ENCODE results near the gene RNF148. TPM values are rescaled to one million over a fixed set of nuclear protein-coding genes. Genes with fewer than 3 reads are reported as not detected.

The RNF148 gene
- polyA plus RNA-seq = under 1 TPM in 1 of 2 donors, not detected in 1; 0.06 TPM

GRCh38 chr7:122702872-122703510 is at the start of gene RNF148:
Gene RNF148, minus strand, starts transcription at chr7:122702922. Its CDS starts 172 bp downstream, at chr7:122702750.
- H3K27me3 ChIP-seq (ENCODE audit: control insufficient read depth in 1 of 2, insufficient read depth in 2 of 2, low read length in 2 of 2) = no peaks in the 10 kb centered on the region
- H3K27ac ChIP-seq (ENCODE audit: low read depth in 2 of 2, low read length in 1 of 2) = no peak within 1 kb of the TSS
- no peaks in the 10 kb centered on the region for H3K9me3 ChIP-seq (ENCODE audit: control insufficient read depth in 2 of 2, insufficient read depth in 1 of 2, low read depth in 1 of 2, low read length in 1 of 2)
- WGBS, 2 donors = 71 to 73% methylated on average over 1 of the region's 1 CpG
- no peaks in the 10 kb centered on the region for H3K36me3 ChIP-seq (ENCODE audit: control insufficient read depth in 2 of 2, insufficient read depth in 2 of 2, low read length in 1 of 2)
- no peaks in the 10 kb centered on the region for H3K4me1 ChIP-seq (ENCODE audit: control insufficient read depth in 2 of 2, insufficient read depth in 2 of 2, low read length in 1 of 2)
- H3K4me3 ChIP-seq (ENCODE audit: low read depth in 1 of 2, low read length in 2 of 2) = no peak within 1 kb of the TSS

GRCh38 chr7:122750389-122750788 is 47.7 kb upstream of the RNF148 start:
- no peak overlapping the region for H3K4me3 ChIP-seq (ENCODE audit: low read depth in 1 of 2, low read length in 2 of 2)
- WGBS, 2 donors = 89 to 93% methylated on average over 2 of the region's 2 CpGs
- H3K36me3 ChIP-seq (ENCODE audit: control insufficient read depth in 2 of 2, insufficient read depth in 2 of 2, low read length in 1 of 2) = no peaks in the 10 kb centered on the region
- no peaks in the 10 kb centered on the region for H3K27me3 ChIP-seq (ENCODE audit: control insufficient read depth in 1 of 2, insufficient read depth in 2 of 2, low read length in 2 of 2)
- no peaks in the 10 kb centered on the region for H3K4me1 ChIP-seq (ENCODE audit: control insufficient read depth in 2 of 2, insufficient read depth in 2 of 2, low read length in 1 of 2)
- no peaks in the 10 kb centered on the region for H3K9me3 ChIP-seq (ENCODE audit: control insufficient read depth in 2 of 2, insufficient read depth in 1 of 2, low read depth in 1 of 2, low read length in 1 of 2)
- H3K27ac ChIP-seq (ENCODE audit: low read depth in 2 of 2, low read length in 1 of 2) = no peak overlapping the region

GRCh38 chr7:122748195-122748594 is 45.5 kb upstream of the RNF148 start:
- WGBS, 2 donors = 86 to 92% methylated on average over 2 of the region's 2 CpGs
- no peak overlapping the region for H3K4me3 ChIP-seq (ENCODE audit: low read depth in 1 of 2, low read length in 2 of 2)

GRCh38 chr7:122746948-122747347 is 44.2 kb upstream of the RNF148 start:
- Histone ChIP-seq H3K36me3 (ENCODE audit: control insufficient read depth in 2 of 2, insufficient read depth in 2 of 2, low read length in 1 of 2) (no peaks in the 10 kb centered on the region), H3K9me3 (ENCODE audit: control insufficient read depth in 2 of 2, insufficient read depth in 1 of 2, low read depth in 1 of 2, low read length in 1 of 2) (no peaks in the 10 kb centered on the region), H3K27ac (ENCODE audit: low read depth in 2 of 2, low read length in 1 of 2) (no peak overlapping the region), H3K4me3 (ENCODE audit: low read depth in 1 of 2, low read length in 2 of 2) (no peak overlapping the region), H3K4me1 (ENCODE audit: control insufficient read depth in 2 of 2, insufficient read depth in 2 of 2, low read length in 1 of 2) (no peaks in the 10 kb centered on the region), H3K27me3 (ENCODE audit: control insufficient read depth in 1 of 2, insufficient read depth in 2 of 2, low read length in 2 of 2) (no peaks in the 10 kb centered on the region)
- WGBS, 2 donors = 73 to 84% methylated on average over 2 of the region's 2 CpGs

More at GRCh38 chr7:122748195-122748594, 45.5 kb upstream of the RNF148 start:
- H3K4me1 ChIP-seq (ENCODE audit: control insufficient read depth in 2 of 2, insufficient read depth in 2 of 2, low read length in 1 of 2) = no peaks in the 10 kb centered on the region
- H3K27ac ChIP-seq (ENCODE audit: low read depth in 2 of 2, low read length in 1 of 2) = no peak overlapping the region
- H3K27me3 ChIP-seq (ENCODE audit: control insufficient read depth in 1 of 2, insufficient read depth in 2 of 2, low read length in 2 of 2) = no peaks in the 10 kb centered on the region
- no peaks in the 10 kb centered on the region for H3K36me3 ChIP-seq (ENCODE audit: control insufficient read depth in 2 of 2, insufficient read depth in 2 of 2, low read length in 1 of 2)
- no peaks in the 10 kb centered on the region for H3K9me3 ChIP-seq (ENCODE audit: control insufficient read depth in 2 of 2, insufficient read depth in 1 of 2, low read depth in 1 of 2, low read length in 1 of 2)

GRCh38 chr7:122743211-122743610 is 40.5 kb upstream of the RNF148 start:
- Histone ChIP-seq H3K36me3 (ENCODE audit: control insufficient read depth in 2 of 2, insufficient read depth in 2 of 2, low read length in 1 of 2) (no peaks in the 10 kb centered on the region), H3K27ac (ENCODE audit: low read depth in 2 of 2, low read length in 1 of 2) (no peak overlapping the region), H3K27me3 (ENCODE audit: control insufficient read depth in 1 of 2, insufficient read depth in 2 of 2, low read length in 2 of 2) (no peaks in the 10 kb centered on the region), H3K4me1 (ENCODE audit: control insufficient read depth in 2 of 2, insufficient read depth in 2 of 2, low read length in 1 of 2) (no peaks in the 10 kb centered on the region), H3K9me3 (ENCODE audit: control insufficient read depth in 2 of 2, insufficient read depth in 1 of 2, low read depth in 1 of 2, low read length in 1 of 2) (no peaks in the 10 kb centered on the region), H3K4me3 (ENCODE audit: low read depth in 1 of 2, low read length in 2 of 2) (no peak overlapping the region)

GRCh38 chr7:122738947-122739346 is 36.2 kb upstream of the RNF148 start:
- 65 to 69% methylated on average over 2 of the region's 2 CpGs for WGBS, 2 donors
- no peaks in the 10 kb centered on the region for H3K27me3 ChIP-seq (ENCODE audit: control insufficient read depth in 1 of 2, insufficient read depth in 2 of 2, low read length in 2 of 2)
- H3K9me3 ChIP-seq (ENCODE audit: control insufficient read depth in 2 of 2, insufficient read depth in 1 of 2, low read depth in 1 of 2, low read length in 1 of 2) = no peaks in the 10 kb centered on the region
- H3K4me1 ChIP-seq (ENCODE audit: control insufficient read depth in 2 of 2, insufficient read depth in 2 of 2, low read length in 1 of 2) = no peaks in the 10 kb centered on the region
- no peak overlapping the region for H3K4me3 ChIP-seq (ENCODE audit: low read depth in 1 of 2, low read length in 2 of 2)
- H3K36me3 ChIP-seq (ENCODE audit: control insufficient read depth in 2 of 2, insufficient read depth in 2 of 2, low read length in 1 of 2) = no peaks in the 10 kb centered on the region
- no peak overlapping the region for H3K27ac ChIP-seq (ENCODE audit: low read depth in 2 of 2, low read length in 1 of 2)

GRCh38 chr7:122736183-122736582 is 33.5 kb upstream of the RNF148 start:
- H3K36me3 ChIP-seq (ENCODE audit: control insufficient read depth in 2 of 2, insufficient read depth in 2 of 2, low read length in 1 of 2) = no peaks in the 10 kb centered on the region
- WGBS, 2 donors = 91 to 94% methylated on average over 1 of the region's 1 CpG

GRCh38 chr7:122727759-122728158 is 25.0 kb upstream of the RNF148 start:
- Histone ChIP-seq H3K9me3 (ENCODE audit: control insufficient read depth in 2 of 2, insufficient read depth in 1 of 2, low read depth in 1 of 2, low read length in 1 of 2) (no peaks in the 10 kb centered on the region), H3K27me3 (ENCODE audit: control insufficient read depth in 1 of 2, insufficient read depth in 2 of 2, low read length in 2 of 2) (no peaks in the 10 kb centered on the region), H3K27ac (ENCODE audit: low read depth in 2 of 2, low read length in 1 of 2) (no peak overlapping the region), H3K4me1 (ENCODE audit: control insufficient read depth in 2 of 2, insufficient read depth in 2 of 2, low read length in 1 of 2) (no peaks in the 10 kb centered on the region), H3K4me3 (ENCODE audit: low read depth in 1 of 2, low read length in 2 of 2) (no peak overlapping the region), H3K36me3 (ENCODE audit: control insufficient read depth in 2 of 2, insufficient read depth in 2 of 2, low read length in 1 of 2) (no peaks in the 10 kb centered on the region)
- WGBS, 2 donors = 78 to 79% methylated on average over 1 of the region's 1 CpG

More at GRCh38 chr7:122736183-122736582, 33.5 kb upstream of the RNF148 start:
- no peak overlapping the region for H3K27ac ChIP-seq (ENCODE audit: low read depth in 2 of 2, low read length in 1 of 2)
- H3K9me3 ChIP-seq (ENCODE audit: control insufficient read depth in 2 of 2, insufficient read depth in 1 of 2, low read depth in 1 of 2, low read length in 1 of 2) = no peaks in the 10 kb centered on the region
- no peaks in the 10 kb centered on the region for H3K4me1 ChIP-seq (ENCODE audit: control insufficient read depth in 2 of 2, insufficient read depth in 2 of 2, low read length in 1 of 2)
- no peaks in the 10 kb centered on the region for H3K27me3 ChIP-seq (ENCODE audit: control insufficient read depth in 1 of 2, insufficient read depth in 2 of 2, low read length in 2 of 2)
- H3K4me3 ChIP-seq (ENCODE audit: low read depth in 1 of 2, low read length in 2 of 2) = no peak overlapping the region

GRCh38 chr7:122727354-122727753 is 24.6 kb upstream of the RNF148 start:
- Histone ChIP-seq H3K4me1 (ENCODE audit: control insufficient read depth in 2 of 2, insufficient read depth in 2 of 2, low read length in 1 of 2) (no peaks in the 10 kb centered on the region), H3K36me3 (ENCODE audit: control insufficient read depth in 2 of 2, insufficient read depth in 2 of 2, low read length in 1 of 2) (no peaks in the 10 kb centered on the region), H3K27me3 (ENCODE audit: control insufficient read depth in 1 of 2, insufficient read depth in 2 of 2, low read length in 2 of 2) (no peaks in the 10 kb centered on the region), H3K9me3 (ENCODE audit: control insufficient read depth in 2 of 2, insufficient read depth in 1 of 2, low read depth in 1 of 2, low read length in 1 of 2) (no peaks in the 10 kb centered on the region), H3K27ac (ENCODE audit: low read depth in 2 of 2, low read length in 1 of 2) (no peak overlapping the region), H3K4me3 (ENCODE audit: low read depth in 1 of 2, low read length in 2 of 2) (no peak overlapping the region)

- Histone ChIP-seq H3K36me3 (ENCODE audit: control insufficient read depth in 2 of 2, insufficient read depth in 2 of 2, low read length in 1 of 2) (no peaks in the 10 kb centered on the region), H3K27me3 (ENCODE audit: control insufficient read depth in 1 of 2, insufficient read depth in 2 of 2, low read length in 2 of 2) (no peaks in the 10 kb centered on the region), H3K9me3 (ENCODE audit: control insufficient read depth in 2 of 2, insufficient read depth in 1 of 2, low read depth in 1 of 2, low read length in 1 of 2) (no peaks in the 10 kb centered on the region), H3K4me1 (ENCODE audit: control insufficient read depth in 2 of 2, insufficient read depth in 2 of 2, low read length in 1 of 2) (no peaks in the 10 kb centered on the region), H3K27ac (ENCODE audit: low read depth in 2 of 2, low read length in 1 of 2) (no peak overlapping the region), H3K4me3 (ENCODE audit: low read depth in 1 of 2, low read length in 2 of 2) (no peak overlapping the region)
- 65 to 71% methylated on average over 2 of the region's 2 CpGs for WGBS, 2 donors
Observed at GRCh38 chr7:122726881-122727280, 24.2 kb upstream of the RNF148 start.
